Chondrocyte (in vitro differentiated cells): ENCODE data around the gene LHFPL6. TPM values are rescaled to one million over a fixed set of nuclear protein-coding genes. Genes with fewer than 3 reads are reported as not detected.
A peak's percentile ranks its signal among the peaks of the same experiment; 100 is the strongest.

Source experiments
- DNase-seq: peaks from one replicate; pipeline ENCODE4 v3.0.0; 2021; ENCODE audit warnings: mixed read lengths, low spot score
- H3K27ac Mint-ChIP-seq: one replicate; pipeline ENCODE4 v1.8.0; 2021; ENCODE audit warnings: mild to moderate bottlenecking, moderate library complexity, mixed read lengths; ENCODE audit not compliant: unreplicated experiment
- H3K27me3 Mint-ChIP-seq: 2 replicates; pipeline ENCODE4 v1.8.0; 2021; ENCODE audit warnings: low read depth, mixed read lengths
- H3K36me3 Mint-ChIP-seq: 2 replicates; pipeline ENCODE4 v1.8.0; 2021; ENCODE audit warnings: low read depth, mixed read lengths
- H3K4me1 Mint-ChIP-seq: 2 replicates; pipeline ENCODE4 v1.8.0; 2021; ENCODE audit warnings: low read depth, mild to moderate bottlenecking, mixed read lengths
- H3K4me3 Mint-ChIP-seq: one replicate; pipeline ENCODE4 v1.8.0; 2021; ENCODE audit warnings: mild to moderate bottlenecking, moderate library complexity, mixed read lengths; ENCODE audit not compliant: unreplicated experiment
- H3K9me3 Mint-ChIP-seq: 2 replicates; pipeline ENCODE4 v1.8.0; 2021; ENCODE audit warnings: low read depth, mixed read lengths
- CTCF ChIP-seq: fragments of 200-600 bp; sonication (generic); IDR thresholded peaks from 2 replicates; pipeline ENCODE4 v1.5.0; 2021; ENCODE audit warnings: antibody characterized with exemption, mild to moderate bottlenecking, moderate library complexity
- total RNA-seq: library from RNA; stranded (reverse); gene quantifications from 3 replicates; pipeline ENCODE4 v1.2.1, GENCODE V29; 2021

Gene LHFPL6
- total RNA-seq, 1 donor from 2014 or later: 101 TPM

DNA sequence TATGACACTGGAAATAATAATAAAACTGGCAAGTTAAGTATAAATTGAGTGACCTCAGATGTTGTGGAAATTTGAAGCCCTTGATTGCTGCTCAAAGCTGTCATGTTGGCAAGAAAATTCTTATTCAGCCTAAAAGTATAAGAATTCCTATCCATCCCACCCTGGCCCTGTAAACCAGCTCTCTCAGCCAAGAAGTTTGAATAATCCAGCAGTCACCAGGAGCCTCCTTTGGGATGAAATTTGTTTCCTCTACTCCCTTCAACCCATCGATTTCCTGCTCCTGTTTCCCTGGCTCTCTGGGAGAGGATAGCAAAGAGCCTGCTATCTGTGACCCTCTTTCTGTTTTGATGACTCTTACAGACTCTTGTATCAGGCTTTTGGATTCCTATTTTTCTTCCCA, 169.3 kb downstream of the LHFPL6 start:
- H3K27ac Mint-ChIP-seq: no peak overlapping the region
- TF ChIP-seq CTCF: no peak
- DNase-seq: no peak
- peaks cover 19% of the 10 kb centered on the region for H3K9me3 Mint-ChIP-seq
- H3K27me3 Mint-ChIP-seq: no peaks in the 10 kb centered on the region
- peaks cover 7% of the 10 kb centered on the region for H3K36me3 Mint-ChIP-seq
- no peak overlapping the region for H3K4me3 Mint-ChIP-seq
- no peaks in the 10 kb centered on the region for H3K4me1 Mint-ChIP-seq

- Mint-ChIP-seq H3K4me3 (no peak overlapping the region), H3K27me3 (no peaks in the 10 kb centered on the region), H3K4me1 (no peaks in the 10 kb centered on the region), H3K9me3 (peaks cover 20% of the 10 kb centered on the region), H3K36me3 (peaks cover 7% of the 10 kb centered on the region), H3K27ac (no peak overlapping the region)
- no peak for DNase-seq
- TF ChIP-seq CTCF: no peak
Measured at GRCh38 chr13:39432196-39432595, 170.8 kb downstream of the LHFPL6 start.

DNA sequence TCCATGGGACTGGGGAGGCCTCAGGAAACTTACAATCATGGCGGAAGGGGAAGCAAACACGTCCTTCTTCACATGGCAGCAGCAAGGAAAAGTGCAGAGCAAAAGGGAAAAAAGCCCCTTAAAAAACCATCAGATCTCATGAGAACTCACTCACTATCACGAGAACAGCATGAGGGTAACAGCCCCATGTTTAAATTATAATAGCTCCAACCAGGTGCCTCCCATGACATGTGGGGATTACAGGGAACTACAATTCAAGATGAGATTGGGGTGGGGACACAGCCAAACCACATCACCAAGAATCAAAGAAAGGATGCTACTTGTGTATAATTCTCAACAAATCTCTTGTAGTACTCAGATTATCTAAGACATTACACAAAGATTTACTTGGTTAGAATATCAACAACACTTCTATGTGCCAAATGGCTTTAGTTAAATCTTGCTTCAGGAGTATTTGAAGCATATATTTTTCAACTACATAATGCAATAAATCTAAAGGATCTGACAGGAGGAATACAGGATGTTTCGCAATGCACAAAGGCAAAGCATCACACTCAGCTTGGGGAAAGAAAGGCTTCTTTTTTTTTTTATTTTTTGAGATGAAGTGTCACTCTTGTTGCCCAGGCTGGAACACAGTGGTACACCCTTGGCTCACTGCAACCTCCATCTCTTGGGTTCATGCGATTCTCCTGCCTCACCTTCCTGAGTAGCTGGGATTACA, 180.0 kb downstream of the LHFPL6 start:
- H3K27ac Mint-ChIP-seq: no peak overlapping the region
- no peak for TF ChIP-seq CTCF
- DNase-seq: no peak

GRCh38 chr13:39419876-39420275, 183.1 kb downstream of the LHFPL6 start:
- no peak overlapping the region for H3K27ac Mint-ChIP-seq
- H3K27me3 Mint-ChIP-seq: no peaks in the 10 kb centered on the region
- H3K4me1 Mint-ChIP-seq: peaks cover 45% of the 10 kb centered on the region
- no peak overlapping the region for H3K4me3 Mint-ChIP-seq
- no peaks in the 10 kb centered on the region for H3K9me3 Mint-ChIP-seq
- H3K36me3 Mint-ChIP-seq: no peaks in the 10 kb centered on the region
- no peak for TF ChIP-seq CTCF
- no peak for DNase-seq

More for the DNA sequence above, 180.0 kb downstream of the LHFPL6 start:
- Mint-ChIP-seq H3K9me3 (no peaks in the 10 kb centered on the region), H3K27me3 (no peaks in the 10 kb centered on the region), H3K4me1 (peaks cover 16% of the 10 kb centered on the region), H3K4me3 (no peak overlapping the region), H3K36me3 (no peaks in the 10 kb centered on the region)

DNA sequence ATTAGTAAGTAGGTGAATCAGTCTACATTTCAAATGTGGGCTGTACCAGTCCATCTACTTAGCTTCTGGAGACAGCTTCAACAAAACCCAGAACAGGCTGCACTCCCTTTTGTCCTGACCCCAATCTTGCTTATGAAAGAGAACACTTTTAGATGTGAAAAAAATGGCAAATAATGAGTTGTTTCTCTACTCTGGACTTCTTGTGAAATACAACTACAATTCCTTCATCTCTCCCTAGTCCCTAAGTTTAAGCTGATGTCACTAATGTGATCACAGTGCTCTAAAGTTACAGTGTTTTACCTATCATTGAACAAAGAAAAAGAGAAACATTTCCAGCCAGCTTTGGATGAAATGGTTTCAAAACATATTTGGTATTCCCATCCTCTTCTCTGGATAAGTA, 183.9 kb downstream of the LHFPL6 start:
- no peak overlapping the region for H3K4me3 Mint-ChIP-seq
- H3K27me3 Mint-ChIP-seq: no peaks in the 10 kb centered on the region
- H3K36me3 Mint-ChIP-seq: no peaks in the 10 kb centered on the region
- no peak for DNase-seq
- no peaks in the 10 kb centered on the region for H3K9me3 Mint-ChIP-seq
- peaks cover 53% of the 10 kb centered on the region for H3K4me1 Mint-ChIP-seq
- no peak for TF ChIP-seq CTCF
- peak overlapping the region; percentile 45 for H3K27ac Mint-ChIP-seq
